Fibroblast of lung (primary cell): ENCODE results near the gene SCGN.

Source experiments
- CTCF ChIP-seq, 2 donors: IDR thresholded peaks in 1 of 2; conservative IDR thresholded peaks in 1 of 2; 1 replicate in 1 of 2; 2 replicates in 1 of 2; pipeline ENCODE4 v1.5.1; 2011 to 2012; ENCODE audit warnings: low read length in 2 of 2, control low read depth in 1 of 2, inconsistent platforms in 1 of 2, low read depth in 1 of 2, mild to moderate bottlenecking in 1 of 2
- EZH2 ChIP-seq: IDR thresholded peaks from 2 replicates; pipeline ENCODE4 v1.5.1; 2012; ENCODE audit warnings: low read length, control low read depth, mild to moderate bottlenecking; ENCODE audit errors: missing control alignments

- no peak for TF ChIP-seq CTCF (conservative IDR thresholded peaks at IDR 0.05 in 1 of 2, IDR thresholded peaks at IDR 0.05 in 1 of 2; ENCODE audit: low read depth in 1 of 2, low read length in 2 of 2)
- TF ChIP-seq EZH2: no peak
Measured at GRCh38 chr6:25685251-25685650, 33.2 kb downstream of the SCGN start.
